GM21423 (cell line): Measurements from ENCODE around the gene IQSEC1.
"Not testable (repeated sequence)": the region's sequence is repeated elsewhere in the genome, so short reads cannot be mapped to it uniquely, and the experiment has no call there.

Source experiments
- ATAC-seq: cut with Tn5 transposase; IDR thresholded peaks from one replicate; pipeline ENCODE4 v1.9.1; 2021; ENCODE audit warnings: mild to moderate bottlenecking, moderate library complexity; ENCODE audit not compliant: unreplicated experiment

The IQSEC1 gene

DNA sequence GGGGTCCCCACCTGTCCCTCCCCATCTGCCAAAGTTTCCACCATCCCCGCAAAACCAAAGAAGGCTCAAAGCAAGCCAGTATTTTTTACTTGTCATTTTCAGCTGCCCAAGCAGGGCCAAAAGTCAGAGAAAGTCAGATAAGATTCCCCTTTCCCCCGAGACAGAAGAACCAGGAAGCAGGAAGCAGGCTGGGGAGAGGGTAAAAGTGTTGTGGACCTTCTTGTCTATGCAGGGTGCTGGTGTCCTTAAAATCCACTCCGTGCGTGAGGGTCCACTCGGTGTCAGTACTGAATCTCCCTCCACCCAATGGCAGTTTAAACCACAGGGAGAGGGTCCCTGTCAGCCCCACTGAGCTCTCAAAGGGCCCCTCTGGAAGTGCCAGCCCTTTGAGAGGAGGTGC, 211.6 kb downstream of the IQSEC1 start:
- ATAC-seq = no peak

DNA sequence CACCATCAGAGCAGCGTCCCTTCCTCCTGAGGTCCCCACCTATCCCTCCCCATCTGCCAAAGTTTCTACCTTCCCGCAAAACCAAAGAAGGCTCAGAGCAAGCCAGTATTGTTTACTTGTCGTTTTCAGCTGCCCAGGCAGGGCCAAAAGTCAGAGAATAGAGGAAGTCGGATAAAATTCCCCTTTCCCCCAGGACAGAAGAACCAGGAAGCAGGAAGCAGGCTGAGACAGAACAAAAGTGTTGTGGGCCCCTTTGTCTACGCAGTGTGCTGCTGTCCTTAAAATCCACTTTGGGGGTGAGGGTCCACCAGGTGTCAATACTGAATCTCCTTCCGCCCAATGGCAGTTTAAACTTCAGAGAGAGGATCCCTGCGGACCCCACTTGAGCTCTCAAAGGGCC, 213.4 kb downstream of the IQSEC1 start:
- no peak for ATAC-seq

DNA sequence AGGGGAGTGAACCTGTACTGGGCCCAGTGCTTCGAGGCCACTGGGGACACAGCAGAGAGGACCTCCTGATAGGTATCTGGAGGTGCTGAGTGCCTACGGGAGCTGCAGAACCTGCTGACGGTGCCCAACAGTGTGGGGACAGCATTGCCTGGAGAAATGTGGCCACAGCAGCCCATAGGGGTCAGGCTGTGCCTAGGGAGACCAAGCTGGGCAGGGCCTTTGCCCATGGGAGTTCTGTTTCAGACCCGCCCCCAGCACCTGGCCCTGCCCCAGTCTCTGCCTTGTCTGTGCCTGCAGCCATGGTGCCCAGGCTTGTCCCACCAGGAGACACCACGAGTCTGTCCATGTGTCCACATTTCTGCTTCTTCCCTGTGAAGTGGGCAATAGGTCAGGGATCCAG, 216.6 kb downstream of the IQSEC1 start:
- no peak for ATAC-seq

DNA sequence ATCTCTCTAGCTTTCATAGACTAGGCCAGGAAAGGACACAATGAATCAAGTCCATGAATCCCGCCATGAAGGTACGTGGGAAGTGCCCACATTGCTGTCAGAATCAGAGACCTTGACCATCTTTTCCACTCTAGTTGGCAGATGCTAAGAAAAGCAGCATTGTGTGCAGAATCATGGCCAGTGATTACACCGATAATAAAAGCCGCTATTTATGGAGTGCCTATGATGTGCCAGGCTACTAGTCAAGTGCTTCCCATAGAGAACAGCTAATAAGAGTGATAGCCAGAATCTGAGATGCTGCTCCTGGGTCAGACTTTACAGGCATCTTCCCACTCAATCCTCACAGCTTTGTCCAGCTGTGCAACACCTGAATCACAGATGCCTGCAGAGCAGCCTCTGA, 218.7 kb downstream of the IQSEC1 start:
- ATAC-seq = no peak

DNA sequence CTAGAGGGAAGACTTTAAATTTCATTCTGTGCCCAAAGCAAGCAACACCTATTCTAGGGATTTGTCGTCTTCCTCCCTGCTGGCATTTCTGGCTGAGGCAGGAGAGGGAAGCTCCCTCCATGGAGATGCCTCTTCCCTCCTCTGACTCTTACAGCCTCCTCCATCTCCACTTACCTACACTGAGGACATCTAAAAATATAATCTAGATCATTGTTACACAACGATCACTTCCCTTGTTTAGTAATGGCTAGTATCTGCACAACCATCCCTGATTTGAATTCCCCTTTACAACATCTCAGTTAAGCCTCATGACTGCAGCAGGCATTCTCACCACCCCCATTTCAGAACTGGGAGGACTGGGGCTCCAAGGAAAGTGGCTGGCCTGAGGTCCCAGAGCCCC, 219.4 kb downstream of the IQSEC1 start:
- not testable (repeated sequence) for ATAC-seq

DNA sequence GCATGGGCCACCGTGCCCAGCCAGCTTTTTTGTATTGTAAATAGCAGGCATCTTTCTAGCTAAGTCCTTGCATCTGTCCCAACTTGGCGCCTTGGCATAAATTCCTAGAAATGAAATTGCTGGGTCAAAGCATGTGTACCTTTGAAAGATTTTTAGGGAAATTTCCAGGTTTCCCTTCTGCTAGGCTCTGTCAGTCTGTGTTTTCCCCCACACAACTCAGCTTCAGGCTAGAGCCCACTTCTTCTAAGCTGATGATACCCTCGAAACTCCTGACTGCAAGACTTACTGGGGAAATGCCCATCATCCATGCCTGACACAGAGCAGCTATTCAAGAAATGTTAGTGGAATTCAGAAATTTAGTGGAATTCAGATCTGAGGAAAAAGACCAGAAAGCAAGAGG, 221.0 kb downstream of the IQSEC1 start:
- no peak for ATAC-seq
